ENCODE measurements around the gene PRKCSH. TPM values are rescaled to one million over a fixed set of nuclear protein-coding genes. Genes with fewer than 3 reads are reported as not detected.
"Not testable (repeated sequence)": the region's sequence is repeated elsewhere in the genome, so short reads cannot be mapped to it uniquely, and the experiment has no call there.

PRKCSH gene
- total and polyA plus RNA-seq, 7 experiments from 2014 or later, result 30.6 to 332 (median 279) TPM

- peaks cover 0 to 11% (median 4%) of the 10 kb centered on the region in 5 donors for H3K27me3 Mint-ChIP-seq
- H3K36me3 Mint-ChIP-seq; H3K4me1 ChIP-seq (ENCODE audit: control insufficient read depth in 2 of 2, insufficient read depth in 2 of 2, low read length in 2 of 2); intact Hi-C loops (cut with micrococcal nuclease); H3K36me3 ChIP-seq (ENCODE audit: control insufficient read depth in 2 of 3, insufficient read depth in 3 of 3, low read length in 3 of 3); H3K27me3 ChIP-seq (ENCODE audit: control insufficient read depth in 2 of 2, insufficient read depth in 2 of 2, low read length in 2 of 2); H3K9me3 ChIP-seq (ENCODE audit: control insufficient read depth in 2 of 3, low read length in 3 of 3); POLR2A ChIA-PET; H3K27ac Mint-ChIP-seq; DNase-seq; ATAC-seq; H3K9me3 Mint-ChIP-seq; H3K4me3 ChIP-seq (ENCODE audit: low read length); H3K4me1 Mint-ChIP-seq; CTCF ChIA-PET; H3K27ac ChIP-seq (ENCODE audit: low read depth, low read length); H3K4me3 Mint-ChIP-seq: not testable (repeated sequence)
Measured at GRCh38 chr19:11458912-11459311, 23.5 kb downstream of the PRKCSH start.

- H3K27ac ChIP-seq (ENCODE audit: low read depth, low read length), result no peak overlapping the region
- Mint-ChIP-seq H3K4me3 (no peak overlapping the region), H3K4me1 (peaks cover 0 to 3% (median 0%) of the 10 kb centered on the region in 7 donors), H3K36me3 (no peaks in the 10 kb centered on the region), H3K9me3 (no peaks in the 10 kb centered on the region), H3K27me3 (peaks cover 0 to 11% (median 4%) of the 10 kb centered on the region in 5 donors), H3K27ac (no peak overlapping the region)
- intact Hi-C loops (cut with micrococcal nuclease), result no loop called here
- ChIA-PET POLR2A (no interaction called here), CTCF (no interaction called here)
- H3K4me3 ChIP-seq (ENCODE audit: low read length), result no peak overlapping the region
- DNase-seq, result no peak
- no peaks in the 10 kb centered on the region for H3K27me3 ChIP-seq (ENCODE audit: control insufficient read depth in 2 of 2, insufficient read depth in 2 of 2, low read length in 2 of 2)
- no peaks in the 10 kb centered on the region for H3K9me3 ChIP-seq (ENCODE audit: control insufficient read depth in 2 of 3, low read length in 3 of 3)
- H3K36me3 ChIP-seq (ENCODE audit: control insufficient read depth in 2 of 3, insufficient read depth in 3 of 3, low read length in 3 of 3), result no peaks in the 10 kb centered on the region
- H3K4me1 ChIP-seq (ENCODE audit: control insufficient read depth in 2 of 2, insufficient read depth in 2 of 2, low read length in 2 of 2), result no peaks in the 10 kb centered on the region
- no peak for ATAC-seq
Measured at GRCh38 chr19:11460207-11460606, 24.8 kb downstream of the PRKCSH start.

- ChIA-PET CTCF (no interaction called here), POLR2A (no interaction called here)
- ATAC-seq (no peak), DNase-seq (no peak)
- no peaks in the 10 kb centered on the region for H3K36me3 Mint-ChIP-seq
- H3K27me3 Mint-ChIP-seq, result peaks cover 0 to 13% (median 4%) of the 10 kb centered on the region in 5 donors
- peaks cover 0 to 2% (median 0%) of the 10 kb centered on the region in 11 donors for H3K9me3 Mint-ChIP-seq
- Histone ChIP-seq H3K27ac (ENCODE audit: low read depth, low read length) (no peak overlapping the region), H3K27me3 (ENCODE audit: control insufficient read depth in 2 of 2, insufficient read depth in 2 of 2, low read length in 2 of 2) (no peaks in the 10 kb centered on the region), H3K4me3 (ENCODE audit: low read length) (no peak overlapping the region), H3K36me3 (ENCODE audit: control insufficient read depth in 2 of 3, insufficient read depth in 3 of 3, low read length in 3 of 3) (no peaks in the 10 kb centered on the region), H3K4me1 (ENCODE audit: control insufficient read depth in 2 of 2, insufficient read depth in 2 of 2, low read length in 2 of 2) (no peaks in the 10 kb centered on the region), H3K9me3 (ENCODE audit: control insufficient read depth in 2 of 3, low read length in 3 of 3) (no peaks in the 10 kb centered on the region)
- H3K4me1 Mint-ChIP-seq, result peaks cover 0 to 3% (median 0%) of the 10 kb centered on the region in 7 donors
- H3K4me3 Mint-ChIP-seq, result no peak overlapping the region
- intact Hi-C loops (cut with micrococcal nuclease), result no loop called here
- H3K27ac Mint-ChIP-seq, result no peak overlapping the region
Measured at GRCh38 chr19:11461453-11461852, 26.0 kb downstream of the PRKCSH start.

DNA sequence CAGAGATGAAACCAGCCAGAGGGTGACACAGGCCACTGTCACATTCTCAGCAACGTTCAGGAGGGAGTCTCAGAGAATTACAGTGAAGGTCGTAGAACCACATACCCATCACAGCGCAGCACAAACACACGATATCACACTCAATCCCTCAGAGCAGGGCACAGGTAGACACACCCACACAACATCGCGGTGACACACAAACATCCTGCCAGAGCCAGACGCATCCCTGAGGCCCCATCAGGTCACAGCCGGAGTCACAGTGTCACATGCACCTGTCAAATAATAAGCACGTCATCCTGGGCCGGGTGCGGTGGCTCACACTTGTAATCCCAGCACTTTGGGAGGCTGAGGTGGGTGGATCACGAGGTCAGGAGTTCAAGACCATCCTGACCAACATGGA, 28.0 kb downstream of the PRKCSH start:
- intact Hi-C loops (cut with micrococcal nuclease), result no loop called here

DNA sequence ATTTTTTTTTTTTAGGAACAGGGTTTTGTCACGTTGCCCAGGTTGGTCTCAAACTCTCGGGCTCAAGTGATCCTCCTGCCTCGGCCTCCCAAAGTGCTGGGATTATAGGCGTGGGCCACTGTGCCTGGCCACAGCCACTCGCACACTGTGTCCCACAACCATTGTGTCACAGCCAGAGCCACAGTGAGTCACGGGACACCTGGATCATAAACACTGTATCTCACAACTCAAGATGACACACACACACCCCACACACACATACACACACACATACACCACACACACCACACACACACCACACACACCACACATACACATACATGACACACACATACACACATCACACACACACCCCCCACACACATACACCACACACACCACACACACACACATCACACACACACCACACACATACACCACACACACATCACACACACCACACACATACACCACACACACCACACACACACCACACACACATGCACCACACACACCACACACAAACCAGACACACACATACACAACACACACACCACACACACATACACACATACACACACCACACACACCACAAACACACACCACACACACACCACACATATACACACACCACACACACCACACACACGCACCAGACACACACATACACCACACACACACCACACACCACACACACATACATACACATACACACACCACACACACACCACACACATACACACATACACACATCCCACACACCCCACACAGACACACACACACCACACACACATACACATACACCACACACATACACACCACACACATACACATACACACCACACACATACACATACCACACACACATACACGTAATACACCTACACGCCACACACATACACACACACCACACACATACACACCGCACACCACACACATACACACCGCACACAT, 29.2 kb downstream of the PRKCSH start:
- DNase-seq (no peak), ATAC-seq (peak; percentile 20)
- Histone ChIP-seq H3K27ac (ENCODE audit: low read depth, low read length) (no peak overlapping the region), H3K27me3 (ENCODE audit: control insufficient read depth in 2 of 2, insufficient read depth in 2 of 2, low read length in 2 of 2) (no peaks in the 10 kb centered on the region), H3K36me3 (ENCODE audit: control insufficient read depth in 2 of 3, insufficient read depth in 3 of 3, low read length in 3 of 3) (no peaks in the 10 kb centered on the region), H3K4me3 (ENCODE audit: low read length) (no peak overlapping the region), H3K4me1 (ENCODE audit: control insufficient read depth in 2 of 2, insufficient read depth in 2 of 2, low read length in 2 of 2) (no peaks in the 10 kb centered on the region), H3K9me3 (ENCODE audit: control insufficient read depth in 2 of 3, low read length in 3 of 3) (no peaks in the 10 kb centered on the region)
- H3K4me3 Mint-ChIP-seq, result no peak overlapping the region
- peaks cover 0 to 3% (median 0%) of the 10 kb centered on the region in 7 donors for H3K4me1 Mint-ChIP-seq
- H3K27me3 Mint-ChIP-seq, result peaks cover 0 to 13% (median 4%) of the 10 kb centered on the region in 5 donors
- intact Hi-C loops (cut with micrococcal nuclease), result no loop called here
- POLR2A ChIA-PET, result no interaction called here
- H3K27ac Mint-ChIP-seq, result no peak overlapping the region
- H3K9me3 Mint-ChIP-seq, result peaks cover 0 to 2% (median 0%) of the 10 kb centered on the region in 11 donors
- H3K36me3 Mint-ChIP-seq, result no peaks in the 10 kb centered on the region
- CTCF ChIA-PET, result no interaction called here

More for the DNA sequence above, 28.0 kb downstream of the PRKCSH start:
- Mint-ChIP-seq H3K27ac (no peak overlapping the region), H3K36me3 (no peaks in the 10 kb centered on the region), H3K27me3 (peaks cover 0 to 13% (median 4%) of the 10 kb centered on the region in 5 donors), H3K4me1 (peaks cover 0 to 3% (median 0%) of the 10 kb centered on the region in 7 donors), H3K4me3 (no peak overlapping the region), H3K9me3 (peaks cover 0 to 2% (median 0%) of the 10 kb centered on the region in 11 donors)
- Histone ChIP-seq H3K27ac (ENCODE audit: low read depth, low read length) (no peak overlapping the region), H3K27me3 (ENCODE audit: control insufficient read depth in 2 of 2, insufficient read depth in 2 of 2, low read length in 2 of 2) (no peaks in the 10 kb centered on the region), H3K4me3 (ENCODE audit: low read length) (no peak overlapping the region), H3K36me3 (ENCODE audit: control insufficient read depth in 2 of 3, insufficient read depth in 3 of 3, low read length in 3 of 3) (no peaks in the 10 kb centered on the region), H3K9me3 (ENCODE audit: control insufficient read depth in 2 of 3, low read length in 3 of 3) (no peaks in the 10 kb centered on the region), H3K4me1 (ENCODE audit: control insufficient read depth in 2 of 2, insufficient read depth in 2 of 2, low read length in 2 of 2) (no peaks in the 10 kb centered on the region)
- CTCF ChIA-PET, result interaction anchor here (0.6 kb wide), 1 partner anchor 1694 kb away, joined by 4 read pairs; no protein-coding TSS in a partner anchor
- ATAC-seq (peak; percentile 26), DNase-seq (peak in 1 of 9 donors; percentile 18)
- POLR2A ChIA-PET, result no interaction called here

DNA sequence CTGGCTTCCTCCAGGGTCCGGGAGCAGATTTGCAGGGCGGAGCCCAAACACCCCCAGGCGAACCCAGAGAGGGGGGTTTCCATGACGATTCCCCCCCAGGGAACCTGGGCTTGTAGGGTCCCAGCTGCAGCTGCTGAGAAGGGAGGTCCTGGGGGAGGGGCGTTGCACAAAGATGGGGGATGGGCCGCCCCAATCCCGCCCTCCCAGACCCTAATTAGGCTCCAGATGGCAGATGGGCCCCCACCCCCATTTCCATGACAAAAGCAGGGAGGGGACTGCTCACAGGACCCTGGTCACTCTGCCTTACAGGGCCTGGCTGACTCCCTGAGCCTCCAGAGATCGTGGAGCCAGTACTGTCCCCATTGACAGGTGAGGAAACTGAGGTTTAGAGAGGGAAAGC, 30.2 kb downstream of the PRKCSH start:
- Histone ChIP-seq H3K27me3 (ENCODE audit: control insufficient read depth in 2 of 2, insufficient read depth in 2 of 2, low read length in 2 of 2) (no peaks in the 10 kb centered on the region), H3K9me3 (ENCODE audit: control insufficient read depth in 2 of 3, low read length in 3 of 3) (no peaks in the 10 kb centered on the region), H3K27ac (ENCODE audit: low read depth, low read length) (no peak overlapping the region), H3K4me1 (ENCODE audit: control insufficient read depth in 2 of 2, insufficient read depth in 2 of 2, low read length in 2 of 2) (no peaks in the 10 kb centered on the region), H3K36me3 (ENCODE audit: control insufficient read depth in 2 of 3, insufficient read depth in 3 of 3, low read length in 3 of 3) (no peaks in the 10 kb centered on the region), H3K4me3 (ENCODE audit: low read length) (no peak overlapping the region)
- Mint-ChIP-seq H3K27ac (no peak overlapping the region), H3K36me3 (no peaks in the 10 kb centered on the region), H3K4me1 (peaks cover 0 to 3% (median 0%) of the 10 kb centered on the region in 7 donors), H3K9me3 (peaks cover 0 to 2% (median 0%) of the 10 kb centered on the region in 11 donors), H3K4me3 (no peak overlapping the region), H3K27me3 (peaks cover 0 to 5% (median 0%) of the 10 kb centered on the region in 5 donors)
- DNase-seq (no peak), ATAC-seq (no peak)
- intact Hi-C loops (cut with micrococcal nuclease), result no loop called here
- POLR2A ChIA-PET, result no interaction called here
- CTCF ChIA-PET, result no interaction called here
